Skeletal muscle satellite cell (primary cell): Measurements from ENCODE around the gene MBTPS1.

Experiments
- H3K27me3 ChIP-seq: 2 replicates; pipeline ENCODE4 v1.7.0; 2013; ENCODE audit warnings: low read length; ENCODE audit not compliant: control insufficient read depth, insufficient read depth
- H3K36me3 ChIP-seq: 2 replicates; pipeline ENCODE4 v1.7.0; 2013; ENCODE audit warnings: mild to moderate bottlenecking, control low read depth, low read length; ENCODE audit not compliant: insufficient read depth
- H3K4me1 ChIP-seq: 2 replicates; pipeline ENCODE4 v1.7.0; 2013; ENCODE audit warnings: low read length; ENCODE audit not compliant: control insufficient read depth, insufficient read depth
- H3K4me2 ChIP-seq: 2 replicates; pipeline ENCODE4 v1.7.0; 2013; ENCODE audit warnings: mild to moderate bottlenecking, low read length
- H3K4me3 ChIP-seq: 2 replicates; pipeline ENCODE4 v1.7.0; 2013; ENCODE audit warnings: low read length
- H3K9ac ChIP-seq: 2 replicates; pipeline ENCODE4 v1.7.0; 2013; ENCODE audit warnings: mild to moderate bottlenecking, low read depth, low read length, moderate library complexity
- H3K9me3 ChIP-seq: replicated peaks from 2 replicates; pipeline ENCODE4 v1.7.0; 2013; ENCODE audit warnings: mild to moderate bottlenecking, control low read depth, low read length

The MBTPS1 gene

DNA sequence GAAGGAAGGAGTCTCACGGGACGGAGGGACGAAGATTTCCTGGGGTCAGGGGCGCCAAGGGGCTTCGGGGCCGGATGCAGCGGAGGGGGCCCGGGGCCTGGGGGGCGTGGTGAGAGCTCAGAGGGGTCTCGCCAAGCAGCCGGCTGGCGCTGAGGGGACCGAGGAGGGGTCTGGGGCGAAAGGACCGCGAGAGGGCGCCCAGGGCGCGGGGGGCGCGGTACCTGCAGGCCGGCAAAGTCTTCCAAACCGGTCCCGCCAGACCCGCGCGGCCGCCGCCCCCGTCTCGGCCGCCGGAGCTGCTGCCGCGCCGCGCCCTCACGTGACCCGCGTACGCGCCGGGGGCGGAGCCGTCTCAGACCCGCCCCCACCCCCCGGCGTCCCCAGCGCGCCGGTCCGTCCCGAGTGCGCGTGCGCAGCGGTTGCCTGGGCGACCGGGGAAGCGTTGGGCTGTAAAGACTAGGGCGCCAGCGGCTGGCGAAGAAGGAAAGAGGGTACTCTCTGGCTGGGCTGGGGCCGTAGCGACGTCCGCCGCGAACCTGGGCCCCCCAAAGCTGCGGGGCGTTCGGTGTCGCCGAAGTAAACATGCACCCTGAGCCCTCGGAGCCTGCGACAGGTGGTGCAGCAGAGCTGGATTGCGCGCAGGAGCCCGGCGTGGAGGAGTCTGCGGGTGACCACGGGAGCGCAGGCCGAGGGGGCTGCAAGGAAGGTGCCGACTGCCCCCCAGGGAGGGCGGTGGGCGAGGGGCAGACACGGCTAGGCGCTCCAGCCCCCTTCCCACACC, 28.3 kb upstream of the MBTPS1 start, which contains the start of the genes DNAAF1 and HSDL1:
TSS of gene DNAAF1 (plus strand) at position 450 of the 781 bp plus-strand sequence. CDS start at position 583, 133 bp downstream.
TSS of gene HSDL1 (minus strand) at position 319 of the 781 bp plus-strand sequence. CDS start 13,856 bp downstream, outside the sequence.
- Histone ChIP-seq H3K27me3 (peaks cover 16% of the 10 kb centered on the region), H3K4me1 (no peaks in the 10 kb centered on the region), H3K9me3 (no peaks in the 10 kb centered on the region), H3K9ac (peak within 1 kb of the TSS; percentile 85), H3K4me2 (peak within 1 kb of the TSS; percentile 98), H3K36me3 (no peaks in the 10 kb centered on the region), H3K4me3 (peak within 1 kb of the TSS; percentile 99)

DNA sequence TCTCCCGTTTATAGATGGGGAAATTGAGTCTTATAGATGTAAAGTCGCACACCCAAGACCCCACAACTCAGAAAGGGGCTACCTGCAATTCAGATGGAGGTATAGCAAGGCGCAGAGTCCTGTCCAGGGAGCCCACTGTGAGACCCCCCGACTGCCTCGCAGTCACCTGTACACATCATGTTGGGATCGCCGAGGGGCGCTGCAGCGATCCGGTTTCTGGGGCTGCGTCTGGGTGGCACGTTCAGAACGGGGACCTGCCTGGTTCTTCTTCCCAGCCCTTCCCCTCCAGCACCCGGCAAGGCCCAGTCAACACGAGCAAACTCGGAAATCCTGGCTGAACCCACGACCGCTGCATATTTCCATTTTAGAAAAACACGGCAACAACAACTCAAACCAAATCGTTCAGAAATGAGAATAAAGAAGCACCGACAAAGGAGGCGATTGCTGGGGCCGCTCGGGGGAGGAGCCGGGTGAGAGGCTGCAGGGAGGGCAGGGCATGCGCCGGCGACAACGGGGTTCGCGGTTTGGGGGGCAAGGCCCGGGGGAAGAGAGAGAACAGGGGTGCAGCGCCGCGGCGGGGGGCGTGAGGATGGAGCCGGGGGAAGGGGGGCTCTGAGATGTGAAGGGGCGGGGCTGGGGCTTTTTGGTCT, 27.6 kb upstream of the MBTPS1 start:
- H3K4me3 ChIP-seq = peak overlapping the region; percentile 99
- peaks cover 16% of the 10 kb centered on the region for H3K27me3 ChIP-seq
- H3K9me3 ChIP-seq = no peaks in the 10 kb centered on the region
- H3K4me1 ChIP-seq = no peaks in the 10 kb centered on the region
- H3K4me2 ChIP-seq = peak overlapping the region; percentile 98
- H3K36me3 ChIP-seq = no peaks in the 10 kb centered on the region
- peak overlapping the region; percentile 85 for H3K9ac ChIP-seq

DNA sequence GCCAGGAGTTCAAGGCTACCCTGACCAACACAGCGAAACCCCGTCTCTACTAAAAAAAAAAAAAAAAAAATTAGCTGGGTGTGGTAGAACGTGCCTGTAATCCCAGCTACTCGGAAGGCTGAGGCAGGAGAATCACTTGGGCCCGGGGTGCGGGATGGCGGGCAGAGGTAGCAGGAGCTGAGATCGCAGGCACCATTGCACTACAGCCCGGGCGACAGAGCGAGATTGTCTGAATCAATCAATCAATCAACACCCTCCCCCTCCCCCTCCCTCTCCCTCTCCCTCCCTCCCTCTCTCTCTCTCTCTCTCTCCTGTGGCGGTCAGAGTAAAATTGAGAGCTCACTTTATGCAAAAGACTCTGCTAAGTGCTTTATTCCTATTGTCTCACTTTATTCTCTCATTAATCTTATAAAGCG, 27.1 kb upstream of the MBTPS1 start:
- Histone ChIP-seq H3K9ac (peak overlapping the region; percentile 85), H3K4me2 (peak overlapping the region; percentile 98), H3K36me3 (no peaks in the 10 kb centered on the region), H3K9me3 (no peaks in the 10 kb centered on the region), H3K27me3 (peaks cover 12% of the 10 kb centered on the region), H3K4me3 (peak overlapping the region; percentile 99), H3K4me1 (no peaks in the 10 kb centered on the region)

DNA sequence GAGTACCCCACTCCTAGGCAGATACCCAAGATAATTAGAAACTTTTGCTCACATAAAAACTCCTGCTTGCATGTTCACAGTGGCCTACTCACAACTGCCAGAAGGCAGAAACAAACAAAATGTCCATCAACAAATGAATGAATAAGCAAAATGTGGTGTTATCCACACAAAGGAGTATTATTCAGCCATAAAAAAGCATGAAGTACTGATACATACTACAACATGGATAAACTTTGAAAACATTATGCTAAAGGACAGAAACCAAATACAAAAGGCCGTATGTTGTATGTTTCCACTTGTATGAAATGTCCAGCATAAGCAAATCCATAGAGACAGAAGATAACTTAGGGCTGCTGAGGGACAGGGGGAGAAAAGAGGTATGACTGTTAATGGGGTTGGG, 26.3 kb upstream of the MBTPS1 start:
- peaks cover 10% of the 10 kb centered on the region for H3K27me3 ChIP-seq
- H3K4me1 ChIP-seq = no peaks in the 10 kb centered on the region
- no peak overlapping the region for H3K9ac ChIP-seq
- no peak overlapping the region for H3K4me3 ChIP-seq
- H3K9me3 ChIP-seq = no peaks in the 10 kb centered on the region
- H3K4me2 ChIP-seq = no peak overlapping the region
- no peaks in the 10 kb centered on the region for H3K36me3 ChIP-seq

- Histone ChIP-seq H3K4me2 (no peak overlapping the region), H3K27me3 (no peaks in the 10 kb centered on the region), H3K4me1 (no peaks in the 10 kb centered on the region), H3K9me3 (no peaks in the 10 kb centered on the region), H3K36me3 (no peaks in the 10 kb centered on the region), H3K9ac (no peak overlapping the region), H3K4me3 (no peak overlapping the region)
Observed at GRCh38 chr16:84141143-84141670, 24.5 kb upstream of the MBTPS1 start.

GRCh38 chr16:84139628-84140258, 23.0 kb upstream of the MBTPS1 start:
- no peak overlapping the region for H3K9ac ChIP-seq
- no peaks in the 10 kb centered on the region for H3K9me3 ChIP-seq
- H3K27me3 ChIP-seq = no peaks in the 10 kb centered on the region
- no peaks in the 10 kb centered on the region for H3K4me1 ChIP-seq
- no peaks in the 10 kb centered on the region for H3K36me3 ChIP-seq
- no peak overlapping the region for H3K4me2 ChIP-seq
- H3K4me3 ChIP-seq = no peak overlapping the region

DNA sequence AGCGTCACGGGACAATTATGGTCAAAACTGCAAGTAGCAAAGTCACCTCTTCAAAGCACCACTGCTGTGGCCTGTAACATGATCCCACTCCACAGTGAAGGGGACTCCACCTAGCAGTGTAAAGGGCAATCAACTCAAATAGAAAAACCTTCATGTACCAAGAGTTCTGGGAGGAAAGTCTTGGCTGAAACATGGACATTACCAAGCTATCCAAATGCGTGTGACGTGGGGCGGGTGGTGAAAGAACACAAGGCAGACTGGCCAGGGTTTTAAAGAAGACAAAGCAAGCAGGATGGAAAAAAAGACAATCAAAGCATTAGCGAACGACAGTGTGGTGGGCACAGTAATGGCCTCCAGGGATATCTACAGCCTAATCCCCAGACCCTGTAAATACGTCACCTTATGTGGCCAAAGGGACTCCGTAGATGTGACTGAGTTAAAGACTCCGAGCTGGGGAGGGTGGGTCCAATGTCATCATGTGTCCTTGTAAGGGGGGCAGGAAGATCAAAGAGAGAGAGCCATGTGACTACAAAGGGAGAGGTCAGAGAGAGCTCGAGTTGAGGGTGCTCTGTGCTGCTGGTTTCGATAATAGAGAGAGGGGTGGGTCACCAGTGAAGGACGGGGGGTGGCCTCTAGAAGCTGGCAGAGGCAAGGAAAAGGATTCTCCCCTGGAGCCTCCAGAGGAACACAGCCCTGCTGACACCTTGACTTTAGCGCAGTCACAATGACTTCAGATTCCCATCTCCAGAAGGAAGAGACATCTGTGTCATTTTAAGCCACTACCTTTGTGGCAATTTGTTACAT, 22.3 kb upstream of the MBTPS1 start:
- Histone ChIP-seq H3K4me3 (no peak overlapping the region), H3K9ac (no peak overlapping the region), H3K4me2 (no peak overlapping the region)

GRCh38 chr16:84138500-84138823, 21.7 kb upstream of the MBTPS1 start:
- no peak overlapping the region for H3K4me3 ChIP-seq
- H3K4me2 ChIP-seq = no peak overlapping the region
- H3K27me3 ChIP-seq = no peaks in the 10 kb centered on the region
- H3K36me3 ChIP-seq = no peaks in the 10 kb centered on the region
- no peak overlapping the region for H3K9ac ChIP-seq
- no peaks in the 10 kb centered on the region for H3K4me1 ChIP-seq
- H3K9me3 ChIP-seq = no peaks in the 10 kb centered on the region

More for the DNA sequence above, 22.3 kb upstream of the MBTPS1 start:
- Histone ChIP-seq H3K36me3 (no peaks in the 10 kb centered on the region), H3K4me1 (no peaks in the 10 kb centered on the region), H3K9me3 (no peaks in the 10 kb centered on the region), H3K27me3 (no peaks in the 10 kb centered on the region)

GRCh38 chr16:84137769-84138357, 21.1 kb upstream of the MBTPS1 start:
- Histone ChIP-seq H3K4me3 (no peak overlapping the region), H3K27me3 (no peaks in the 10 kb centered on the region), H3K9ac (no peak overlapping the region), H3K36me3 (no peaks in the 10 kb centered on the region), H3K9me3 (no peaks in the 10 kb centered on the region), H3K4me2 (no peak overlapping the region), H3K4me1 (no peaks in the 10 kb centered on the region)

GRCh38 chr16:84137287-84137686, 20.5 kb upstream of the MBTPS1 start:
- Histone ChIP-seq H3K36me3 (no peaks in the 10 kb centered on the region), H3K9ac (no peak overlapping the region), H3K4me1 (no peaks in the 10 kb centered on the region), H3K4me3 (no peak overlapping the region), H3K9me3 (no peaks in the 10 kb centered on the region), H3K27me3 (no peaks in the 10 kb centered on the region), H3K4me2 (no peak overlapping the region)
